ENCODE data around the gene GPC6. TPM values are rescaled to one million over a fixed set of nuclear protein-coding genes. Genes with fewer than 3 reads are reported as not detected.

GPC6 gene
- total and polyA plus RNA-seq, 12 donors: 0.15 to 5.4 (median 2.5) TPM

DNA sequence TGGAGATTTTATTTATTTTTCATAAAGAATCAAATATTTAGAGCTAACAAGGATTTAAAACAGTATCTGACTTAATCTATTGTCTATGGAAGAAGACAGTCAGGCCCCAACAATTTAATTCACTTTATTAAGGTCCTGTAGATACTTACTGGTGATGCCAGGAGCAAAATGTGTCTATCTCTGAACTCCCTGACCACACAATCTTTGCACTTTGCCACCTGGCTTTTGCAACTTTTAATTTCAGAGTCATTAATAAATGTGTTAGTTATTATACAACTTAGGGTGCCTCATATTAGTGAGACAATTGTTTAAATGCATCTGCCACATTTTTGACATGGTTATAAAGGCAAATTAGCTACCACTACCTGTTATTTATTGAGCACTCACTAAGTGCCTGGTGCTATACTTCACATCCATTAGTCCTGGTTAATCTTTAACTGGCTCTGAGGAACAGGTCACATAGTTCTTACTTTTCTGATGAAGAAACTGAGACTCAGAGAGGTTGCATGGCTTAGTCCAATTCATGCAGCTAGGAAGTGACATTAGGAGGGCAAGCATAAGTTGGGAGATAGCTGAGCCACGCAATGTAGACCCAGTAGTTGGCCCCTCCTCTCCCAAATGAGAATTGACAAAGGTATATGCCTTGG is 955.0 kb downstream of the GPC6 start:
- TF ChIP-seq, protein P1, sequence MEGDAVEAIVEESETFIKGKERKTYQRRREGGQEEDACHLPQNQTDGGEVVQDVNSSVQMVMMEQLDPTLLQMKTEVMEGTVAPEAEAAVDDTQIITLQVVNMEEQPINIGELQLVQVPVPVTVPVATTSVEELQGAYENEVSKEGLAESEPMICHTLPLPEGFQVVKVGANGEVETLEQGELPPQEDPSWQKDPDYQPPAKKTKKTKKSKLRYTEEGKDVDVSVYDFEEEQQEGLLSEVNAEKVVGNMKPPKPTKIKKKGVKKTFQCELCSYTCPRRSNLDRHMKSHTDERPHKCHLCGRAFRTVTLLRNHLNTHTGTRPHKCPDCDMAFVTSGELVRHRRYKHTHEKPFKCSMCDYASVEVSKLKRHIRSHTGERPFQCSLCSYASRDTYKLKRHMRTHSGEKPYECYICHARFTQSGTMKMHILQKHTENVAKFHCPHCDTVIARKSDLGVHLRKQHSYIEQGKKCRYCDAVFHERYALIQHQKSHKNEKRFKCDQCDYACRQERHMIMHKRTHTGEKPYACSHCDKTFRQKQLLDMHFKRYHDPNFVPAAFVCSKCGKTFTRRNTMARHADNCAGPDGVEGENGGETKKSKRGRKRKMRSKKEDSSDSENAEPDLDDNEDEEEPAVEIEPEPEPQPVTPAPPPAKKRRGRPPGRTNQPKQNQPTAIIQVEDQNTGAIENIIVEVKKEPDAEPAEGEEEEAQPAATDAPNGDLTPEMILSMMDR (IDR thresholded peaks at IDR 0.05): no peak
- DNase-seq (no peak), ATAC-seq (no peak)
- intact Hi-C loops (cut with DNase I): no loop called here
- Histone ChIP-seq H3K27ac (peak overlapping the region in 1 of 10 donors; percentile 10), H3K4me1 (peaks cover 0 to 16% (median 0%) of the 10 kb centered on the region in 9 donors), H3K36me3 (no peaks in the 10 kb centered on the region), H3K9me3 (no peaks in the 10 kb centered on the region), H3K27me3 (no peaks in the 10 kb centered on the region), H3K4me3 (no peak overlapping the region)
- WGBS, 2 donors: 83 to 86% methylated on average over 1 of the region's 1 CpG

DNA sequence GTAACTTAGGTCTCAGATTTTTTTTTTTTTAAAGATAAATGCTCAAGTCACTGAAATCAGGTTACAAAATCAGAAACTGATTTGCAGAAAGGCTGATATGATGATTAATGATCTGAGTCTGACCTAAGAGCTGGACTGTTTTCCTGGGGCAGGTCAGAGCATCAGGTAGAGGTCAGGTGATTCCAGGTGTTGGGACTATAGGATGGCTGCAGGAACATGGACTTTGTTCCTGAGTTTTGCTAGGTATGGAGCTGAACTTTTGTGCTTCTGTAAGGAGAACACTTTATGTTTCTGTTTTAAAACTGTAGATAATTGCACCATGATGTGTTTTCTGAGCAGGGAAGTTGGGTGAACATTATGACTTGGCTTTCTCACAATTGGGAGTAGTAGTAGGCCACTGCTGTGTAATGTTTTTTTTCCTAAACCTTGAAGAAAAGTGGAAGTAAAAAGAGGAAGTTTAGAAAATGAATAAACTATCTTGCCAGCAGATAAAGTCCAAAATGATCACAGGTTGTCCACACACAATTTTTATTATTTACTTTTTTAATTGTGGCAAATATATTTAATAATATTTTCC is 955.7 kb downstream of the GPC6 start:
- TF ChIP-seq, protein P1 (IDR thresholded peaks at IDR 0.05): no peak
- intact Hi-C loops (cut with DNase I): no loop called here
- no peaks in the 10 kb centered on the region for H3K36me3 ChIP-seq
- H3K27me3 ChIP-seq: no peaks in the 10 kb centered on the region
- peaks cover 0 to 12% (median 0%) of the 10 kb centered on the region in 9 donors for H3K4me1 ChIP-seq
- H3K9me3 ChIP-seq: no peaks in the 10 kb centered on the region
- H3K27ac ChIP-seq: peak overlapping the region in 1 of 10 donors; percentile 10
- no peak for ATAC-seq
- DNase-seq: no peak
- H3K4me3 ChIP-seq: no peak overlapping the region

DNA sequence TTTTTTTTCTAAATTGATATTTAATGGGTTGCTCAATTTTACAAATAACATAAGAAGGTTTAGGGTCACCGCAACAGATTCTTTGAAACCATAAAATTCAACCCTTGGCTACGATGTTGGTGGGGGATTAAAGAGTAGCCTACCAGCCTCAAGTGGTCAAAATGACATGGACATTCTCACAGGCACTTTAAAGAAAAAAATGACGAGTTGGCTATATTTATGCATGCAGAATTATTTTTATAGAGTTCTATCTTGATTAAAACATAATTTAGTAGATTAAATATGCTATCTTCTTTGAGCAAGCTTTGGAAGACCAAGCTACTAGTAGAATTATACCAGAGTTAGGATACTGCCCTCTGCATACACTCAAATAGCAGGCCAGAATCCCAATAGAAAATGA is 959.9 kb downstream of the GPC6 start:
- intact Hi-C loops (cut with DNase I): no loop called here
- DNase-seq (no peak), ATAC-seq (no peak)
- TF ChIP-seq, protein P1 (IDR thresholded peaks at IDR 0.05): no peak
- Histone ChIP-seq H3K9me3 (no peaks in the 10 kb centered on the region), H3K27me3 (no peaks in the 10 kb centered on the region), H3K36me3 (no peaks in the 10 kb centered on the region), H3K4me1 (peaks cover 0 to 12% (median 0%) of the 10 kb centered on the region in 9 donors), H3K27ac (no peak overlapping the region), H3K4me3 (no peak overlapping the region)
- WGBS, 2 donors: 88 to 92% methylated on average over 3 of the region's 3 CpGs

DNA sequence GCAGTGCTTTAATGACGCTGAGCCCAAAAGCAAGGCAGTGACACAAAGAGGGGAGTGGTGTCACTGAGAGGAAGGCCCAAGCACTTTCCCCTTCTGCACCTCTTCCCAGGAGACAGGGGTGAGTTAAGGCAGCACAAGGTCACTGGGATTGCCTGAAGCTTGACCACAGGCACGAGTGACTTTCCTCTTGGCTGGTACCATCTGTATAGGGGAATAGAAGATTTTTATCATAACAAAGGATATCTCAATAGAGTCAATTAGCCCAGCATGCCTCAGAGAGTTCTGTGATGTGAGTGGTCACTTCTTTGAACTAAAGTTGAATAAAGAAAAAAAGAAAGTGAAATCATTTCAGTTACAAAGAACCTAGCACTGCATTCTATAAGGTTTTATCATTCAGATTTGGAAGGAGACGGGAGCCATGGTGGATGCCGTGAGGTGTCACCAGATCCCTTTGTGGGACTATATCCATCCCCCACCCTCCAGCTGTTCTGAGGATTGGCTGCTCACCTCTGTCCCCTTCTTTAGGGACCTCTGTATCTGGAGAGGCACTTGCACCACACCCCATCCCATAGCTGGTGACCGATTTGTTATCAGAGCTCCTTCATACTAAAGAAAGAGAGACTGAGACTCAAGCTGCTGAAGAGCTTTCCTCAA is 961.7 kb downstream of the GPC6 start:
- ATAC-seq (no peak), DNase-seq (no peak)
- TF ChIP-seq, protein P1 (IDR thresholded peaks at IDR 0.05): no peak
- 74 to 79% methylated on average over 5 of the region's 5 CpGs for WGBS, 2 donors
- intact Hi-C loops (cut with DNase I): no loop called here
- Histone ChIP-seq H3K4me1 (no peaks in the 10 kb centered on the region), H3K9me3 (no peaks in the 10 kb centered on the region), H3K36me3 (no peaks in the 10 kb centered on the region), H3K27me3 (no peaks in the 10 kb centered on the region), H3K4me3 (no peak overlapping the region), H3K27ac (no peak overlapping the region)

All from heart right ventricle (tissue), 16 donors.